Lung microvascular endothelial cell (primary cell): ENCODE results near the gene CLTCL1. TPM values are rescaled to one million over a fixed set of nuclear protein-coding genes. Genes with fewer than 3 reads are reported as not detected.
"Not testable (repeated sequence)": the region's sequence is repeated elsewhere in the genome, so short reads cannot be mapped to it uniquely, and the experiment has no call there.

ENCODE experiments used
- DNase-seq, 2 donors: peaks; one replicate each; pipeline versions ENCODE4 v3.0.0 to v3.0.0-alpha.2; 2010; ENCODE audit warnings: low read depth in 2 of 2
- total RNA-seq: library from RNA; depleted of rRNA; stranded (reverse); fragments of >200 nt; gene quantifications from 2 replicates; pipeline ENCODE4 v1.2.1, GENCODE V29; 2014

CLTCL1 gene
- total RNA-seq, 1 donor from 2014 or later, result 4.0 TPM

- DNase-seq, result no peak
Measured at GRCh38 chr22:19218541-19219233, 72.8 kb downstream of the CLTCL1 start.

GRCh38 chr22:19216579-19216978 is 74.9 kb downstream of the CLTCL1 start:
- DNase-seq, result no peak

DNA sequence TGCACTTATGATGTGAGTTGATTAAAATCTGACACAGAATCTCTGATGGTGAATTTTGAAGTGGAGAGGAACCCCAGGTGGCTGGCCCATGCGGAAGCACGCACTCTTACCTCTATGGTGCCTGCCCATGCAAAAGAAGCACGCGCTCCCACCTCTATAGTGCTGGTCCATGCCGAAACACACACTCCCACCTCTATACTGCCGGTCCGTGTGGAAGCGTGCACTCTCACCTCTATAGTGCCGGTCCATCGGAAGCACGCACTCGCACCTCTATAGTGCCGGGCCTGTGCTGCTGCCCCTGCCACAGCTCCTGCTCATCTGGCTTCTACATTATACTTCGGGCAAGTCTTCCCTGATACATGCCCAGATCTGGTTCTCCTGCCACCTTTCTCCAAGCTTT is 76.2 kb downstream of the CLTCL1 start:
- DNase-seq, result no peak

DNA sequence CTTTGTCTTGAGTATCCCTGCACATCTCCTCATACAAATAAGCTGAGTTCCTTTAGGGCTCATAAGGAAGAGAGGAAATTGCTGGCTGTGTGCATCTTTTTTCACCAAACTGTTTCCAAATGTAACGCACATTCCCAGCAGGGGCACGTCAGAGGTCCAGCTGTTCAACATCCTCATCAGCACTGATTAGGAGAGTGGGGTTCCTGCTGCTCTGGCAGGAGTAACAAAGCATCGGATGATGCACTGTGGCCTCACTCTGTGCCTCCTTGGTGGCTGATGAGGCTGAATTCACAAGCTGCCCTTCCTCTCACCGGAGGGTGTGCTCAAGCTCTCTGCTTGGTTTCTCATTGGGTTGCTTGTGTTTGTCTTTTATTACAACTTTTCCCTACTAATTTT is 77.4 kb downstream of the CLTCL1 start:
- no peak for DNase-seq

- DNase-seq, result no peak
Measured at GRCh38 chr22:19213442-19214077, 78.0 kb downstream of the CLTCL1 start.

DNA sequence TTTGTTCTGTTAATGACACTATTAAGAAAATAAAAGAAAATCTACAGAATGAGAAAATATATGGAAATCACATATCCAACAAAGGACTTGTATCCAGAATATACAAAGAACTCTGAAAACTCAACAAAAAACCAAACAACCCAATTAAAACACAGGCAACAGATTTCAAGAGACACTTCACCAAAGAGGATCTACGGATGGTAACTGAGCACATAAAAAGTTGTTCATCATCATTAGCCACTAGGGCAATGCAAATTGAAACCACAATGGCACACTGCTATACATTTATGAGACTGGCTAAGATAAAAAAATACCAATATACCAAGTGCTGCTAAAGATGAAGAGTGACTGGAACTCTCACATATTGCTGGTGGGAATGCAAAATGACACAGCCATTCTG is 78.5 kb downstream of the CLTCL1 start:
- no peak for DNase-seq

DNA sequence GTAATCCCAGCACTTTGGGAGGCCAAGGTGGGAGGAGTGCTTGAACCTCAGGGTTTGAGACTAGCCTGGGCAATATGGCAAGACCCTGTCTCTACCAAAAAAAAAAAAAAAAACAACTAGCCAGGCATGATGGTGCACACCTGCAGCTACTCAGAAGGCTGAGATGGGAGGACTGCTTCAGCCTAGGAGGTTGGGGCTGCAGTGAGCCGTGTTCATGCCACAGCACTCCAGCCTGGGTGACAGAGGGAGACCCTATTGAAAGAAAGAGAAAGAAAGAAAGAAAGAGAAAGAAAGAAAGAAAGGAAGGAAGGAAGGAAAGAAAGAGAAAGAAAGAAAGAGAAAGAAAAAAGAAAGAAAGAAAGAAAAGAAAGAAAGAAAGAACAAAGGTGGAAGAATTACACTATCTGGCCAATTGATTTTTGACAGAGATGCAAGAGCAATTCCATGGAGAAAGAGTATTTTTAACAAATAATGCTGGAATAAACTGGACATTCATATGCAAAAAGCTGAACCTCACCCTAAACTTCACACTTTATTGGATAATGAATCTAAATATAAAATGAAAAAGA is 79.1 kb downstream of the CLTCL1 start:
- DNase-seq, result no peak

- no peak for DNase-seq
Measured at GRCh38 chr22:19210188-19210587, 81.3 kb downstream of the CLTCL1 start.

DNA sequence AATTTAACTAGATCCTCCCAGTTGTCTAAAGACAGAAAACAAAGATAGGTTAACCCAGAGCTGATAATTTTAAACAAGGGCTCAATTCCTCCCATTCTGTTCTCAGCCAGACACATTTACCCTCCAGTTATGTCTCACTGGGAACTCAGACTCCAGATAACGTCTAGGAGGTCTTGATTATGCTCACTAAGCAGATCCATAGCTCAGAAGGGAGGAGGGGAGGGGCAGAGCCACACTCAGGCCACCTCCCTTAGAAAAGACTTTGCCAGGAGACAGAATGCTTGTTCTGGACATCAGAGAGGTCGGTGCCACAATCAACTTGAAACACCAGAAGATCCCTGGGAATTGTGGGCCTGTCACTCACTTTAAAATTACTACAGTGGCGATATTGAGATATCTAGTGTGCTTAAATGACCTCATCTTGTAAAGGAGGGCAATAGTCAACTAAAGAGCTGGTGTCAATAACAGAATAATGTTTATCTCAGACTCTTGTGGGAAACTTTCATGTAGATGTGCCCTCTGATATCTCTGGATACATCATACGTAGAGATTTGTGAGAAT is 83.2 kb downstream of the CLTCL1 start:
- DNase-seq, result no peak

DNA sequence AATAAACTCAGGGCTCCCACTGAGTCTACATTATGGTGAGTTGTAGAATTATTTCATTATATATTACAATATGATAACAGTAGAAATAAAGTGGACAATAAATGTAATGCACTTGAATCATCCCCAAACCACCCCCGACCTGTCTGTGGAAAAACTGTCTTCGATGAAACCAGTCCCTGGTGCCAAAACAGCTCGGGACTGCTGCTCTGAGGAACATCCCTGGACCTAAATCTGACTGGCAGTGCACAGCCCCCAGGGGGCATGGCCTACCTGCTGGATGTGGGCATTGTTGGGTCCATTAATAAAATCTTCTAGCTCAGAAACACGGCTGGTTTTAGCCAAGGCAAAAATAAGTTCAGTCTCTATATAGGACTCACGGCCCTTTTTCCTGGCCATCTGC is 83.6 kb downstream of the CLTCL1 start:
- DNase-seq, result no peak

DNA sequence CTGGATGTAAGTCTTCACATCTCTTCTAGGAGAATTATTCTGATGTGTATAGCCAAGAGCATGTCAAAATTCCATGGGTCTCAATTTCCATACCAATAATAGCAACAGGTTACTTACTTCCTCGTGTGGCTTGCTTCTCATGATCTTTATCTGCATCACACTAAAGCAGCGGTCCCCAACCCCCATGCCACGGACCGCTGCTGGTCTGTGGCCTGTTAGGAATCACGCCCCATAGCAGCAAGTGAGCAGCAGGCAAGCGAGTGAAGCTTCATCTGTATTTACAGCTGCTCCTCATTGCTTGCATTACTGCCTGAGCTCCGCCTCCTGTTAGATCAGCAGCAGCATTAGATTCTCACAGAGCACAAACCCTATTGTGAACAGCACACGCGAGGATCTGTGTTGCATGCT is 84.1 kb downstream of the CLTCL1 start:
- no peak for DNase-seq

DNA sequence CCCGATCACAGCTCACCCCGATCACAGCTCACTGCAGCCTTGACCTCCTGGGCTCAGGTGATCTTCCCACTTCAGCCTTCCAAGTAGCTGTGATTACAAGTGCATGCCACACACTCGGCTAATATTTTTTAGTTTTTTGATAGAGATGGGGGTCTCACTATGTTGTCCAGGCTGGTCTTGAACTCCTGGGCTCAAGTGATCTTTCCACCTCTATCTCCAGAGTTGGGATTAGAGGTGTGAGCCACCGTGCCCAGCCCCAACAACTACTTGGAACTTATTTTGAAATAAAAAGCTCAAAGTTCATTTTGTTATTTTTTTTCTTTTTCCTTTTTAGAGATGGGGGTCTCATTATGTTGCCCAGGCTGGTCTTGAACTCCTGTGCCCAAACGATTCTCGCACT is 85.2 kb downstream of the CLTCL1 start:
- DNase-seq, result no peak

GRCh38 chr22:19204640-19205039 is 86.9 kb downstream of the CLTCL1 start:
- DNase-seq, result no peak

- no peak for DNase-seq
Measured at GRCh38 chr22:19203834-19204233, 87.7 kb downstream of the CLTCL1 start.

- not testable (repeated sequence) for DNase-seq
Measured at GRCh38 chr22:19202799-19203186, 88.7 kb downstream of the CLTCL1 start.

DNA sequence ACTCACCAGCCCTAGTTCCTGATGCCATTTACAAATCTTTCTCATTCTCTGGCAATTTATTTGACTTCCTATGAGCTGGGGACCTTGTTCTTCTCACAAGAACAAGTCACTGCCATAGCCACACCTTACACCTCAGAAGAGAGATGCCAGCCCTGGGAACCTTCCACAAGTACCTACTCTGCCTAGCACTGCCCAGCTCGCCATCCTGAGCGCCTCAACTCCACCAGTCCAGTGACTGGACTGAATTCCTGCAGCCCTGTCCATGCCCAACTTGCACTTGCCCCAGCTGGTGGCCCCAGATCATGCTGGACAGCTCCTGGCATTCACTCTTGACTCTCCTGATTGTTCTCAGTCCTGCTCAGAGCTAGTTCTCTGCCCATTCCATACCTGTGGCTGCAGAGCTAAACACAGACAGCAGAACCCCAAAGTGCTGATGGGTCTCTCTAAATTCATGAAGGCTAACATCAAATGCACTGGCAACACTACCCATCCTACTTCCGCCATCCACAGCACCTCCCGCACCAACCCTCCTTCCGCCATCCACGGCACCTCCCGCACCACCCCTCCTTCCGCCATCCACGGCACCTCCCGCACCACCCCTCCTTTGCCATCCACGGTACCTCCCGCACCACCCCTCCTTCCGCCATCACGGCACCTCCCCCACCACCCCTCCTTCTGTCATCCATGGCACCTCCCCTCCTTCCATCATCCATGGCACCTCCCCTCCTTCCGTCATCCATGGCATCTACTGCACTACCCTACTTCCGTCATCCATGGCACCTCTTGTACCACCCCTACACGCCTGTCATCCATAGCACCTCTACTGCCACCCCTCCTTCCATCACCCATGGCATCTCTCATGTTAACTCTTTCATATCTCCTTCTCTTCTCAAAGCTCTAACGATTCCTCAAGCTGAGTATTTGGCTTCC is 89.4 kb downstream of the CLTCL1 start:
- DNase-seq, result peak in 1 of 2 donors; percentile 15

GRCh38 chr22:19201130-19201868 is 90.2 kb downstream of the CLTCL1 start:
- no peak for DNase-seq

DNA sequence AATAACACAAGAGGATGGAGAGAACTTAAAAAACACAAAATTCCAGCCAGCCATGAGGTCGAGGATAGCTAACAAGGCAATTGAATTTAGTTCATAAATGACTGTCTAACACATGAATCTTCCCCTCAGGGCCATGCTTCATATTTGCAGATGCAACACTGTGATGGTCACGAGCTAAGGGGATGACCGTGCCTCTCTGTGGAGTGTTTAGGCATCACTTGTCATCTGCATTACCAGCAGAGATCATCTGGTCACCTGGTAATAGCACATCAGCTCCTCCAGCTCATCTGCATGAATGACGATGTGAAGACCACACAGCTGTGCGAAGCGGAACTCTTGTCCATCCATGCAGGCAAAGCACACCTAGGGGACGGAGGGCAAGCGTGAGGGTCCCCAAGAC is 92.0 kb downstream of the CLTCL1 start:
- no peak for DNase-seq

- no peak for DNase-seq
Measured at GRCh38 chr22:19197997-19198865, 93.3 kb downstream of the CLTCL1 start.
